Gastrocnemius medialis (tissue), 4 donors: Measurements from ENCODE around the gene CNP.
"Not testable (repeated sequence)": the region's sequence is repeated elsewhere in the genome, so short reads cannot be mapped to it uniquely, and the experiment has no call there.

Experiments
- CTCF ChIP-seq, 5 experiments: fragments of 450-650 bp in 3 of 5; fragments of 200-600 bp in 2 of 5; sonication (generic) in 2 of 5; IDR thresholded peaks in 4 of 5; conservative IDR thresholded peaks in 1 of 5; 1 replicate in 4 of 5; 2 replicates in 1 of 5; pipeline ENCODE4 v1.5.1; 2016 to 2019; ENCODE audit warnings: antibody characterized with exemption in 5 of 5, mild to moderate bottlenecking in 3 of 5, moderate library complexity in 3 of 5
- POLR2A ChIP-seq, 2 donors: fragments of 450-650 bp; IDR thresholded peaks; one replicate each; pipeline ENCODE4 v1.6.1; 2017; ENCODE audit warnings: antibody characterized with exemption in 2 of 2, mild to moderate bottlenecking in 2 of 2, moderate library complexity in 2 of 2

- TF ChIP-seq CTCF (IDR thresholded peaks at IDR 0.05 in 4 of 5, conservative IDR thresholded peaks at IDR 0.05 in 1 of 5); POLR2A (IDR thresholded peaks at IDR 0.05): not testable (repeated sequence)
Observed at GRCh38 chr17:41931715-41932114, 34.9 kb upstream of the CNP start.
